ENCODE results near the gene CCDC77.

Gene CCDC77

GRCh38 chr12:482061-482460 lies 80.6 kb downstream of the CCDC77 start:
- DNase-seq = no peak

- no peak for DNase-seq
Measured at GRCh38 chr12:484096-484495, 82.7 kb downstream of the CCDC77 start.

- no peak for DNase-seq
Measured at GRCh38 chr12:490260-490659, 88.8 kb downstream of the CCDC77 start.

Data from activated effector memory CD4-positive, alpha-beta T cell treated with Interleukin-2 at 50 U/mL for 16 hours (primary cell).